HCT116 (cell line): ENCODE data around the gene RPL18A. TPM values are rescaled to one million over a fixed set of nuclear protein-coding genes. Genes with fewer than 3 reads are reported as not detected.

Experiments used
- ATAC-seq: fragments of 200-7000 bp; cut with Tn5 transposase; 2 replicates; pipeline ENCODE4 v1.9.1; 2020; ENCODE audit warnings: mild to moderate bottlenecking, moderate library complexity
- BruUV-seq: library from RNA; stranded (reverse); fragments of 400-500 nt; replicated peaks from 2 replicates; lab custom pipeline; 2021; lab: Mats Ljungman, UMichigan
- CTCF ChIA-PET: fragments of 300-600 bp; sonication (Branson Sonifier 250); formaldehyde crosslinking; loops from one replicate; lab custom pipeline; 2021; ENCODE audit warnings: antibody characterized with exemption; lab: Charles Lee
- POLR2A ChIA-PET: fragments of 300-600, 350-600 bp; sonication (Branson Sonifier 250); formaldehyde crosslinking; loops from one replicate; lab custom pipeline; 2021; ENCODE audit warnings: antibody characterized with exemption; lab: Charles Lee
- RAD21 ChIA-PET, 2 experiments: fragments of 300-600 bp; sonication (Branson Sonifier 250); formaldehyde crosslinking; loops; one replicate each; lab custom pipeline; 2023; ENCODE audit warnings: low total read pairs in 2 of 2; ENCODE audit not compliant: uncharacterized antibody in 2 of 2, unreplicated experiment in 2 of 2, low non-redundant PET in 1 of 2; lab: Charles Lee
- DNase-seq: peaks from one replicate; pipeline ENCODE4 v3.0.0-alpha.2; 2010; ENCODE audit warnings: low read depth, low spot score
- H2AFZ ChIP-seq: fragments of 200-600 bp; shearing (Covaris generic), sonication (generic); 2 replicates; pipeline ENCODE4 v1.6.1; 2017; ENCODE audit warnings: low read depth, mixed run types, mixed read lengths, antibody characterized with exemption, low read length; ENCODE audit not compliant: poor library complexity, severe bottlenecking
- H3K27ac ChIP-seq: 2 replicates; pipeline ENCODE4 v1.5.1; 2012; ENCODE audit warnings: low read depth, low read length
- H3K27me3 ChIP-seq: fragments of 200-600 bp; sonication (generic); 2 replicates; pipeline ENCODE4 v1.6.1; 2016; ENCODE audit warnings: mixed run types, low read length, mixed read lengths; ENCODE audit not compliant: insufficient read depth
- H3K36me3 ChIP-seq, 2 experiments: fragments of 200-500 bp in 1 of 2; fragments of 200-600 bp in 1 of 2; sonication (Bioruptor generic) in 1 of 2; sonication (generic) in 1 of 2; 2 replicates each; pipeline versions ENCODE4 v1.5.1 to v1.6.1; 2014 to 2016; ENCODE audit warnings: low read length in 2 of 2, inconsistent platforms in 1 of 2, mixed read lengths in 1 of 2, mixed run types in 1 of 2; ENCODE audit not compliant: insufficient read depth in 2 of 2, control insufficient read depth in 1 of 2
- H3K4me1 ChIP-seq, 2 experiments: fragments of 200-600 bp in 1 of 2; sonication (generic) in 1 of 2; 2 replicates each; pipeline versions ENCODE4 v1.5.1 to v1.6.1; 2012 to 2017; ENCODE audit warnings: low read length in 2 of 2, inconsistent platforms in 1 of 2, mild to moderate bottlenecking in 1 of 2, mixed read lengths in 1 of 2, mixed run types in 1 of 2, moderate library complexity in 1 of 2; ENCODE audit not compliant: insufficient read depth in 2 of 2, control insufficient read depth in 1 of 2
- H3K4me2 ChIP-seq: fragments of 200-600 bp; sonication (generic); 2 replicates; pipeline ENCODE4 v1.6.1; 2017; ENCODE audit warnings: mixed run types, low read length, mixed read lengths
- H3K4me3 ChIP-seq, 2 experiments: fragments of 200-600 bp in 1 of 2; sonication (generic) in 1 of 2; replicated peaks in 1 of 2; 2 replicates each; pipeline ENCODE4 v1.5.1; 2011 to 2016; ENCODE audit warnings: low read length in 2 of 2, control low read depth in 1 of 2, low read depth in 1 of 2, mild to moderate bottlenecking in 1 of 2, mixed read lengths in 1 of 2, mixed run types in 1 of 2
- H3K79me2 ChIP-seq: fragments of 200-600 bp; sonication (generic); 2 replicates; pipeline ENCODE4 v1.6.1; 2017; ENCODE audit warnings: mild to moderate bottlenecking, mixed run types, low read length, moderate library complexity, mixed read lengths; ENCODE audit not compliant: insufficient read depth
- H3K9ac ChIP-seq: fragments of 200-600 bp; sonication (generic); 2 replicates; pipeline ENCODE4 v1.6.1; 2016; ENCODE audit warnings: low read length, mixed read lengths
- H3K9me2 ChIP-seq: fragments of 200-600 bp; sonication (generic), shearing (Covaris generic); 2 replicates; pipeline ENCODE4 v1.6.1; 2017; ENCODE audit warnings: mixed run types, mild to moderate bottlenecking, moderate library complexity; ENCODE audit not compliant: insufficient read depth
- H3K9me3 ChIP-seq, 2 experiments: fragments of 200-500 bp in 1 of 2; fragments of 200-600 bp in 1 of 2; sonication (Bioruptor generic) in 1 of 2; sonication (generic) in 1 of 2; 2 replicates each; pipeline ENCODE4 v1.6.1; 2014 to 2017; ENCODE audit warnings: low read length in 2 of 2, mixed read lengths in 2 of 2, inconsistent platforms in 1 of 2, low read depth in 1 of 2, mild to moderate bottlenecking in 1 of 2, mixed run types in 1 of 2, moderate library complexity in 1 of 2; ENCODE audit not compliant: control insufficient read depth in 1 of 2, insufficient read depth in 1 of 2
- H4K20me1 ChIP-seq: fragments of 200-600 bp; sonication (generic), shearing (Covaris generic); 2 replicates; pipeline ENCODE4 v1.6.1; 2017; ENCODE audit warnings: mixed run types, mild to moderate bottlenecking, moderate library complexity; ENCODE audit not compliant: insufficient read depth
- CEBPB ChIP-seq: IDR thresholded peaks from 2 replicates; pipeline ENCODE4 v1.6.1; 2012; ENCODE audit warnings: low read depth
- EZH2 ChIP-seq: fragments of 200-600 bp; sonication (generic); IDR thresholded peaks from 2 replicates; pipeline ENCODE4 v1.6.1; 2017; ENCODE audit warnings: antibody characterized with exemption, mixed run types
- POLR2A ChIP-seq: IDR thresholded peaks from 2 replicates; pipeline ENCODE4 v1.7.0; 2011; ENCODE audit warnings: borderline replicate concordance; ENCODE audit not compliant: insufficient read depth, insufficient read length; ENCODE audit errors: extremely low read depth
- POLR2AphosphoS5 ChIP-seq: IDR thresholded peaks from 2 replicates; pipeline ENCODE4 v1.6.1; 2011; ENCODE audit warnings: mild to moderate bottlenecking, low read depth, low read length, moderate library complexity
- RAD21 ChIP-seq: IDR thresholded peaks from 2 replicates; pipeline ENCODE4 v1.6.1; 2012; ENCODE audit warnings: low read depth, mild to moderate bottlenecking
- TCF7L2 ChIP-seq: IDR thresholded peaks from 2 replicates; pipeline ENCODE4 v1.7.0; 2011; ENCODE audit warnings: borderline replicate concordance, inconsistent platforms; ENCODE audit not compliant: insufficient read depth, insufficient read length; ENCODE audit errors: extremely low read depth
- YY1 ChIP-seq: IDR thresholded peaks from 2 replicates; pipeline ENCODE4 v1.6.1; 2011; ENCODE audit warnings: low read length, low read depth, moderate library complexity, mild to moderate bottlenecking; ENCODE audit not compliant: insufficient replicate concordance; ENCODE audit errors: extremely low read depth
- ZNF274 ChIP-seq: fragments of 200-500 bp; sonication (Bioruptor generic); IDR thresholded peaks from 2 replicates; pipeline ENCODE4 v1.6.1; 2014; ENCODE audit warnings: mild to moderate bottlenecking, low read depth, low read length, inconsistent platforms
- intact Hi-C: fragments of 100-400 bp; cut with micrococcal nuclease; formaldehyde crosslinking; loops from 2 replicates; pipeline ENCODE4 v1.10.0; 2022
- total RNA-seq: library from RNA; stranded (reverse); gene quantifications from one replicate; pipeline ENCODE4 v1.2.1, GENCODE V29; 2021; ENCODE audit not compliant: unreplicated experiment

The RPL18A gene
- total RNA-seq, 1 experiment from 2014 or later, result 3,525 TPM

- TF ChIP-seq POLR2AphosphoS5 (peak; percentile 94), ZNF274 (no peak), TCF7L2 (no peak), RAD21 (peak; percentile 91), EZH2 (no peak)
These were observed at the start of gene RPL18A (continued) for GRCh38 chr19:17859533-17860330.

GRCh38 chr19:17811103-17811502 is 48.6 kb upstream of the RPL18A start:
- Histone ChIP-seq H3K9me2 (no peaks in the 10 kb centered on the region), H3K9ac (no peak overlapping the region), H3K27me3 (no peaks in the 10 kb centered on the region), H3K4me2 (no peak overlapping the region), H2AFZ (no peak overlapping the region), H3K36me3 (peaks cover 0 to 5% of the 10 kb centered on the region in 2 experiments; a peak in 2 of 4 replicates), H4K20me1 (no peaks in the 10 kb centered on the region), H3K9me3 (no peaks in the 10 kb centered on the region), H3K27ac (no peak overlapping the region), H3K4me1 (peaks cover 4 to 11% of the 10 kb centered on the region in 2 experiments; a peak in 2 of 4 replicates), H3K4me3 (no peak overlapping the region), H3K79me2 (no peaks in the 10 kb centered on the region; the same call in 1 of the 2 replicates)
- ChIA-PET RAD21 (no interaction called here), CTCF (no interaction called here), POLR2A (no interaction called here)
- ATAC-seq, result no peak
- TF ChIP-seq EZH2 (no peak), POLR2A (no peak), CEBPB (no peak), YY1 (no peak)
- no TSS peak for BruUV-seq
- intact Hi-C loops, result no loop called here
- DNase-seq, result no peak
